CD4-positive, CD25-positive, alpha-beta regulatory T cell (primary cell): ENCODE measurements around the gene ELOB. TPM values are rescaled to one million over a fixed set of nuclear protein-coding genes. Genes with fewer than 3 reads are reported as not detected.

Experiments used
- ATAC-seq, 2 donors: fragments of 150-1000 bp; cut with Tn5 transposase; one replicate each; pipeline ENCODE4 v1.10.0; 2021; ENCODE audit warnings: low read depth in 2 of 2, moderate number of reproducible peaks in 2 of 2, moderate library complexity in 1 of 2
- DNase-seq, 3 donors: peaks; one replicate each; pipeline versions ENCODE4 v3.0.0 to v3.0.0-alpha.2; 2012 to 2022; ENCODE audit warnings: mixed read lengths in 1 of 3
- H3K27ac ChIP-seq: one replicate; pipeline ENCODE4 v1.7.0; 2013; ENCODE audit warnings: mild to moderate bottlenecking, low read length; ENCODE audit not compliant: insufficient read depth, poor library complexity, severe bottlenecking
- H3K27me3 ChIP-seq: one replicate; pipeline ENCODE4 v1.7.0; 2013; ENCODE audit warnings: low read length; ENCODE audit not compliant: control insufficient read depth, insufficient read depth
- H3K36me3 ChIP-seq: one replicate; pipeline ENCODE4 v1.7.0; 2013; ENCODE audit warnings: mild to moderate bottlenecking, low read length, moderate library complexity; ENCODE audit not compliant: control insufficient read depth, insufficient read depth
- H3K4me1 ChIP-seq: 2 replicates; pipeline ENCODE4 v1.7.0; 2013; ENCODE audit warnings: mild to moderate bottlenecking, low read length; ENCODE audit not compliant: insufficient read depth, control insufficient read depth, poor library complexity, severe bottlenecking
- H3K4me3 ChIP-seq: one replicate; pipeline ENCODE4 v1.7.0; 2013; ENCODE audit warnings: low read depth, mild to moderate bottlenecking, low read length, moderate library complexity
- H3K9me3 ChIP-seq, 2 experiments: 1 replicate in 1 of 2; 2 replicates in 1 of 2; pipeline ENCODE4 v1.7.0; 2013; ENCODE audit warnings: low read length in 2 of 2, mild to moderate bottlenecking in 1 of 2, moderate library complexity in 1 of 2; ENCODE audit not compliant: control insufficient read depth in 2 of 2
- H3K27ac Mint-ChIP-seq, 3 donors: one replicate each; pipeline ENCODE4 v1.8.0; 2020 to 2022; ENCODE audit warnings: mild to moderate bottlenecking in 3 of 3, mixed read lengths in 3 of 3, moderate library complexity in 2 of 3
- H3K27me3 Mint-ChIP-seq: one replicate; pipeline ENCODE4 v1.8.0; 2022; ENCODE audit warnings: mild to moderate bottlenecking, mixed read lengths
- H3K36me3 Mint-ChIP-seq: one replicate; pipeline ENCODE4 v1.8.0; 2020; ENCODE audit warnings: mixed read lengths
- H3K4me1 Mint-ChIP-seq, 4 donors: one replicate each; pipeline ENCODE4 v1.8.0; 2020 to 2022; ENCODE audit warnings: mixed read lengths in 4 of 4, mild to moderate bottlenecking in 1 of 4
- H3K4me3 Mint-ChIP-seq, 4 donors: one replicate each; pipeline ENCODE4 v1.8.0; 2020 to 2022; ENCODE audit warnings: mild to moderate bottlenecking in 4 of 4, mixed read lengths in 4 of 4, moderate library complexity in 3 of 4
- H3K9me3 Mint-ChIP-seq, 7 donors: one replicate each; pipeline ENCODE4 v1.8.0; 2020 to 2022; ENCODE audit warnings: mixed read lengths in 7 of 7, mild to moderate bottlenecking in 3 of 7, moderate library complexity in 2 of 7
- polyA plus RNA-seq, 4 donors: library from polyadenylated mRNA; unstranded; fragments of 300-500 nt; fragmentation: Illumina TruSeq; gene quantifications; one replicate each; pipeline ENCODE4 v1.2.3, GENCODE V29; 2021
- total RNA-seq: library from RNA; stranded (reverse); gene quantifications from one replicate; pipeline ENCODE4 v1.2.3, GENCODE V29; 2022

ELOB gene
- total and polyA plus RNA-seq, 5 donors from 2014 or later: 96.5 to 359 (median 273) TPM

DNA sequence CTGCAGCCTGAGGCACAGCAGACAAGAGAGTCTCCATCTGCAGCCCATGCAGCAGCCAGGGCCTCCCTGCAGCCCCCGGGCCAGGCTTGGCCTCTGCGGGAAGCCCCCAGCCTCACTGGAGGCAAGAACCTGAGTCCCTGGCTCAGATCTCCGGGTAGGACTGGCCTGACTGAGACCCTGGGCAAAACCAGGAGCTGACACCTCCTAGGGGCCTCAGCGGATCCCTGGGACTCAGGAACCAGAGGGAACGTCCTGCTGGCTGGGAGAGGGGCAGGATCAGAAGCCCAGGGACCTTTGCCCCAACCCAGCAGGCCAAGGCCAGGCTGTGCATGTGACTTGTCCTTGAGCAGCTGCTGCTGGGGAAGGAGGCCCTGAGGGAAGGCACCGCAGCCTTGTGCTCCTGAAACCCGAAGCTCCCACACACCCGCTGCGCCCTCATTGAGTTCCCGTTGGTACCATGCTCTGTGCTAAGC lies 38.3 kb upstream of the ELOB start:
- no peak overlapping the region for H3K27ac Mint-ChIP-seq
- no peak overlapping the region for H3K4me3 Mint-ChIP-seq
- H3K4me1 Mint-ChIP-seq: peaks cover 0 to 4% (median 0%) of the 10 kb centered on the region in 4 donors
- H3K9me3 Mint-ChIP-seq: no peaks in the 10 kb centered on the region
- H3K27me3 Mint-ChIP-seq: no peaks in the 10 kb centered on the region
- no peaks in the 10 kb centered on the region for H3K36me3 Mint-ChIP-seq
- ATAC-seq (no peak), DNase-seq (no peak)
- Histone ChIP-seq H3K4me1 (no peaks in the 10 kb centered on the region), H3K4me3 (no peak overlapping the region), H3K36me3 (no peaks in the 10 kb centered on the region), H3K9me3 (no peaks in the 10 kb centered on the region), H3K27ac (no peak overlapping the region), H3K27me3 (no peaks in the 10 kb centered on the region)

DNA sequence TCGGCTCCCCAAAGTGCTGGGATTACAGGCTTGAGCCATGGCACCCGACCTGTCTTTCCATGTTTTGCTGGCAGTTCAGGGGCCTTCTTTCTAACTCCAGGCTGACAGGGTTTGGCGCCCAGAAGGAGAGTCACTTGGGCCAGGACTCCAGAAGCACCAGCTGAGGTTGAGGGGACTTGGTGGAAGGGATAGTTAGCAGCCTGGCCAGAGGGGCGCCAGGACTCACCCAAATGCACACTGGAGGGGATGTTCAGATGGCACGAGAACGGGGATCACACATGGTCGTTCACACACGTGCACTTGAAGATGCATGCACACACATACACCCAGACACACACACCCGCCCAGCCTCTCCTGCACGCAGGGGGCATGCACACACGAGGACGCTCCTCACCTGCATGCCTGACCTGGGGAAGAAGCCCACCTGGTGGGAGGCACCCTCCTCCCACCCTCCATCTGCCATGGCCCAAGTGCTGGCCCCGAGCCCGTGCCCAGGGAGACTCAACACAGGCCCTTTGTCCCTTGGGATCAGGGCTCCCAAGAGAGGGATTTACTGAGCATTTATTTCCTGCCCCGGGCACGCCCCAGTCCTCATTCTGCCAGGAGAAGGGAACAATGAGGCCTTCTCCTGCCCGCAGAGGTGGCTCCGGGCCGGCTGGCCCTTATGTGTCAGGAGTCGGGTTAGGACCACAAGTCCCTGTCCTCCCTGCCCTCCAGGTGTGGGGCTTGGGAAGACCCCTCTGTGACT lies 37.6 kb upstream of the ELOB start:
- Mint-ChIP-seq H3K27ac (no peak overlapping the region), H3K27me3 (peaks cover 2% of the 10 kb centered on the region), H3K36me3 (no peaks in the 10 kb centered on the region), H3K4me1 (peaks cover 0 to 4% (median 0%) of the 10 kb centered on the region in 4 donors), H3K4me3 (no peak overlapping the region), H3K9me3 (no peaks in the 10 kb centered on the region)
- Histone ChIP-seq H3K36me3 (no peaks in the 10 kb centered on the region), H3K27ac (no peak overlapping the region), H3K4me3 (no peak overlapping the region), H3K9me3 (no peaks in the 10 kb centered on the region), H3K27me3 (no peaks in the 10 kb centered on the region), H3K4me1 (no peaks in the 10 kb centered on the region)
- ATAC-seq (no peak), DNase-seq (no peak)

DNA sequence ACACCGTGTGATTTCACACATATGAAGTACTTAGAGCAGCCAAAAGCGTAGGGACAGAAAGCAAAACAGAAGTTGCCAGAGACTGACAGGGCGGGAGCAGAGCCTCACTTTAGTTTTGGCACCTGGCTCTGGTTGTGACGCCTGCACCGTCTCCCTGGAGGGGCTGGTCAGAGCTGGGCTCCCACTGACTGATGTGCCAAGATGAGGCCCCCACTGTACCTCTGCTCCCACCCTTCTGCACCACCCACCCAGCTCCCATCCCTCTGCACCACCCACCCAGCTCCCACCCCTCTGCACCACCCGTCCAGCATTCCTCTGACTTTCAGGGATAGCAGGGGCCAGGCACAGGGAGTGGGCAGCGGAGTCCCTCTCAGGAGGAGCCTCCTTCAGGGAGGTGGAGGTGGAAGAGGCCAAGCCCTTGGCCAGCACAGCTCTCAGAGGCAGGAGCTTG lies 36.7 kb upstream of the ELOB start:
- no peak overlapping the region for H3K27ac Mint-ChIP-seq
- H3K4me3 ChIP-seq: no peak overlapping the region
- H3K27me3 ChIP-seq: no peaks in the 10 kb centered on the region
- H3K4me3 Mint-ChIP-seq: no peak overlapping the region
- no peaks in the 10 kb centered on the region for H3K36me3 ChIP-seq
- no peaks in the 10 kb centered on the region for H3K36me3 Mint-ChIP-seq
- peaks cover 0 to 4% (median 0%) of the 10 kb centered on the region in 4 donors for H3K4me1 Mint-ChIP-seq
- peaks cover 0 to 2% (median 0%) of the 10 kb centered on the region in 7 donors for H3K9me3 Mint-ChIP-seq
- DNase-seq: no peak
- H3K9me3 ChIP-seq: no peaks in the 10 kb centered on the region
- ATAC-seq: no peak
- H3K4me1 ChIP-seq: no peaks in the 10 kb centered on the region
- H3K27me3 Mint-ChIP-seq: peaks cover 11% of the 10 kb centered on the region
- no peak overlapping the region for H3K27ac ChIP-seq

DNA sequence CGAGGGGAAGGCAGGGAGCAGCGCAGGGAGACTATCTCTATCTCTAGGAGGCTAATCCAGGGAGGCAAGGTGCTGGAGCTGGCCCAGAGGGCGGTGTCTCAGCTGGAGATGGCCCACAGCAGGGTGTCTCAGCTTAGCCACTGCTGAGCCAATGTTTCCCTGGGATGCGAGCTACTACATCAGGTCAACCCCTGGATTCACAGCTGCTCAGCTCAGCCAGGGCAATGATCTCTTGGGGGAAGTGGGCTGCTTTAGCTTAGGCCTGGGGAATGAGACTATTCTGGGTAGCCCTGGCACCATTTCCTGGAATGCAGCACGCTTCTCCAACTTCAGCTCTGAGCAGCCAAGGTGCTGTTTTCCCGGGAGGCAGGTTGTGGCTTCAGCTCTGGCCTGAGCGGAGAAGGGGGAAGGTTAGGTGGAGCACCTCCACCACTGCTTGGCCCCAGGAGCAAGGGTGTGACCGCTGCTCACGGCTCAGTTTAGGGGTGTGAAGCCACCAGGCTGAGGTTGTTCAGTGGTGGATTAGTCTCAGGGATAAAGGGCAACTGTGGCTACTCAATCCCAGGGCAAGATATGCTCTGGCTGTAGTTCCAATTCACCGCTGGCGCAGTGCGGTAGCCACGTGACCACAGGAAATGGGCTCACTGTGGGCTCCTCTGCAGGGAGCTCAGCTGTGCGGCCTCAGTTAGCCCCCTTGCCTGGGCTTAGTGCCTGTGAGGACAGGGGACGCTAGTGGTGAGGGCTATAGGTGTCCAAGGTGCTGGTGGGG lies 34.8 kb upstream of the ELOB start:
- no peaks in the 10 kb centered on the region for H3K36me3 Mint-ChIP-seq
- no peaks in the 10 kb centered on the region for H3K27me3 ChIP-seq
- H3K4me3 ChIP-seq: no peak overlapping the region
- H3K4me1 Mint-ChIP-seq: peaks cover 0 to 2% (median 0%) of the 10 kb centered on the region in 4 donors
- H3K36me3 ChIP-seq: no peaks in the 10 kb centered on the region
- no peaks in the 10 kb centered on the region for H3K4me1 ChIP-seq
- no peak for DNase-seq
- H3K27ac ChIP-seq: no peak overlapping the region
- H3K9me3 Mint-ChIP-seq: peaks cover 0 to 2% (median 0%) of the 10 kb centered on the region in 7 donors
- H3K9me3 ChIP-seq: no peaks in the 10 kb centered on the region
- H3K27ac Mint-ChIP-seq: no peak overlapping the region
- peaks cover 20% of the 10 kb centered on the region for H3K27me3 Mint-ChIP-seq
- ATAC-seq: no peak
- H3K4me3 Mint-ChIP-seq: no peak overlapping the region

DNA sequence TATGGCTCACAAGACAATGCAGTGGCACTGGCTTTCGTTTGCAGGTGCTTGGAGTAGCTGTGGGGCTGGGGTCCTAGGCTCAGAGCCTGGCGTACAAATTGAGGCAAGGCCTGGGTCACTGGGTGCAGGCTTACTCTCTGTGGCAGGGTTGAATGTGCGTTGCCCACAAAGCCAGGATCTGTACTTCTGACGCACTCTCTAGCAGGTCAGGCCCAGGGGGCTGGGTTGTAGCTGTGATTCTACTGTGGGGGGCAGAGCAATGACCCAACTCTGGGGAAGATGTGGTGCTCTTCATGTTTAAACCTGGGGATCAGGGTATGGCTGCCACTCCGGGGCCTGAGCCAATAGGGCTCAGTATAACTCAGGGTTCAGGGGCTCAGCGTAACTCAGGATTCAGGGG lies 33.6 kb upstream of the ELOB start:
- no peaks in the 10 kb centered on the region for H3K27me3 ChIP-seq
- H3K27me3 Mint-ChIP-seq: peaks cover 25% of the 10 kb centered on the region
- no peak overlapping the region for H3K4me3 ChIP-seq
- no peaks in the 10 kb centered on the region for H3K9me3 ChIP-seq
- H3K27ac Mint-ChIP-seq: no peak overlapping the region
- H3K27ac ChIP-seq: no peak overlapping the region
- peaks cover 0 to 2% (median 0%) of the 10 kb centered on the region in 7 donors for H3K9me3 Mint-ChIP-seq
- H3K4me3 Mint-ChIP-seq: no peak overlapping the region
- no peaks in the 10 kb centered on the region for H3K4me1 ChIP-seq
- H3K4me1 Mint-ChIP-seq: no peaks in the 10 kb centered on the region
- H3K36me3 ChIP-seq: no peaks in the 10 kb centered on the region
- no peaks in the 10 kb centered on the region for H3K36me3 Mint-ChIP-seq
- ATAC-seq (no peak), DNase-seq (no peak)

DNA sequence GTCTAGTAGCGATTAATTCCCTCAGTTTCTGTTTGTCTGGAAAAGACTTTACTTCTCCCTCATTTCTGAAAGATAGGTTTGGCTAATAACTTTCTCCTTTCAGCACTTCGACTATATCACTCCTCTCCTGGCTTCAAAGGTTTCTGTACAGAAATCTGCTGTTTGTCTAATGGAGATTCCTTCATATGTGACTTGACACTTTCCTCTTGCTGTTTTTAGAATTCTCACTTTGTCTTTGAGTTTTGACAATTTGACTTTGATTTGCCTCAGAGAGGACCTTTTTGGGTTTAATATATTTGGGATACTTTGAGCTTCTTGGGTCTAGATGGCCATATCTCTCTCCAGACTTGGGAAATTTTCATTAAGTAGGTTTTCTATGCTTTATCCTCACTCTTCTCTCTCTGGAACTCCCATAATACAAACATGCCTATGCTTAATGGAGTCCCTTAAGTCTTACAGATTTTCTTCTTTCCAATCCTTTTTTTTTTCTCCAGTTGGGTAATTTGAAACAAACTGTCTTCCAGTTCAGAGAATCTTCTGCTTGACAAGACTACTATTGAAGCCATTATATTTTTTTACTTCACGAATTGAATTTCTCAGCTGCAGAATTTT lies 32.2 kb upstream of the ELOB start:
- H3K4me3 ChIP-seq: no peak overlapping the region
- DNase-seq (no peak), ATAC-seq (no peak)
- Mint-ChIP-seq H3K27ac (no peak overlapping the region), H3K27me3 (peaks cover 25% of the 10 kb centered on the region), H3K9me3 (peaks cover 0 to 5% (median 2%) of the 10 kb centered on the region in 7 donors), H3K4me1 (no peaks in the 10 kb centered on the region), H3K4me3 (no peak overlapping the region), H3K36me3 (no peaks in the 10 kb centered on the region)
- H3K9me3 ChIP-seq: peaks cover 0 to 8% of the 10 kb centered on the region in 2 experiments
- no peak overlapping the region for H3K27ac ChIP-seq
- H3K36me3 ChIP-seq: no peaks in the 10 kb centered on the region
- no peaks in the 10 kb centered on the region for H3K4me1 ChIP-seq
- H3K27me3 ChIP-seq: no peaks in the 10 kb centered on the region

DNA sequence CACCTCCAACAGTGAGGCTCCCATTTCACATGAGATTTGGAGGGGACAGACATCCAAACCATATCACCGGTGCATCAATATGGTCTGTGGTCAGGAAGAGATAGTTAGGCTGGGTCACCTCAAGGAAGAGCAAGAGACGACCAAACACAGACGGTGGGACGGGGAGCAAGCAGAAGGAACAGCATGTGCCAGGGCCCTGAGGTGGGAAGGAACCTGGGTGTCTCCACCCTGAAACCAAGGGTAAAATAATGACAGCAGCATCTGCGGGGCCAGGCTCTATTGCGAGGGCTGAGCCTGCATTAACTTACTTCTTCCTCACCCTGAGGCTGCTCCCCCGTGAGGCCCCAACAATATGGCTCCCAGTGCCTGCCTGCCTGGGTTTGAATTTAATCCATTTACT lies 31.1 kb upstream of the ELOB start:
- no peak overlapping the region for H3K4me3 Mint-ChIP-seq
- Histone ChIP-seq H3K27me3 (no peaks in the 10 kb centered on the region), H3K36me3 (no peaks in the 10 kb centered on the region), H3K27ac (no peak overlapping the region), H3K9me3 (peaks cover 2 to 15% of the 10 kb centered on the region in 2 experiments), H3K4me3 (no peak overlapping the region), H3K4me1 (no peaks in the 10 kb centered on the region)
- no peak for DNase-seq
- no peak overlapping the region for H3K27ac Mint-ChIP-seq
- H3K9me3 Mint-ChIP-seq: peaks cover 0 to 13% (median 3%) of the 10 kb centered on the region in 7 donors
- ATAC-seq: no peak
- no peaks in the 10 kb centered on the region for H3K4me1 Mint-ChIP-seq
- H3K27me3 Mint-ChIP-seq: peaks cover 26% of the 10 kb centered on the region
- H3K36me3 Mint-ChIP-seq: no peaks in the 10 kb centered on the region
